GM06990 (cell line): ENCODE measurements around the gene RBM23.
"Not testable (repeated sequence)": the region's sequence is repeated elsewhere in the genome, so short reads cannot be mapped to it uniquely, and the experiment has no call there.

Experiments used
- DNase-seq: peaks from one replicate; pipeline ENCODE4 v3.0.0-alpha.2; 2011; ENCODE audit not compliant: insufficient read length; ENCODE audit errors: extremely low read depth
- H3K27me3 ChIP-seq: replicated peaks from 2 replicates; pipeline ENCODE4 v1.6.0; 2011; ENCODE audit warnings: low read length; ENCODE audit not compliant: control insufficient read depth, insufficient read depth
- H3K36me3 ChIP-seq: 2 replicates; pipeline ENCODE4 v1.5.1; 2011; ENCODE audit warnings: low read length; ENCODE audit not compliant: control insufficient read depth, insufficient read depth
- H3K4me3 ChIP-seq: replicated peaks from 2 replicates; pipeline ENCODE4 v1.5.1; 2011; ENCODE audit warnings: low read depth, mild to moderate bottlenecking, control low read depth, low read length
- CTCF ChIP-seq: IDR thresholded peaks from 2 replicates; pipeline ENCODE4 v1.5.1; 2011; ENCODE audit warnings: low read length, control low read depth, mild to moderate bottlenecking, inconsistent platforms; ENCODE audit not compliant: insufficient read depth, poor library complexity, severe bottlenecking

The RBM23 gene

GRCh38 chr14:22861651-22862050 lies 57.3 kb downstream of the RBM23 start:
- no peaks in the 10 kb centered on the region for H3K36me3 ChIP-seq
- H3K27me3 ChIP-seq, result no peaks in the 10 kb centered on the region
- no peak for DNase-seq
- no peak overlapping the region for H3K4me3 ChIP-seq
- TF ChIP-seq CTCF, result no peak

GRCh38 chr14:22860377-22860776 lies 58.6 kb downstream of the RBM23 start:
- H3K27me3 ChIP-seq, H3K36me3 ChIP-seq, H3K4me3 ChIP-seq, DNase-seq: not testable (repeated sequence)

- no peak overlapping the region for H3K4me3 ChIP-seq
- H3K27me3 ChIP-seq, result no peaks in the 10 kb centered on the region
- no peak for TF ChIP-seq CTCF
- H3K36me3 ChIP-seq, result no peaks in the 10 kb centered on the region
- DNase-seq, result no peak
These were observed 62.5 kb downstream of the RBM23 start for GRCh38 chr14:22856428-22856827.

- H3K36me3 ChIP-seq, result no peaks in the 10 kb centered on the region
- DNase-seq, result no peak
- no peak overlapping the region for H3K4me3 ChIP-seq
- H3K27me3 ChIP-seq, result no peaks in the 10 kb centered on the region
- TF ChIP-seq CTCF, result no peak
These were observed 63.8 kb downstream of the RBM23 start for GRCh38 chr14:22854963-22855724.

- H3K27me3 ChIP-seq, H3K36me3 ChIP-seq, H3K4me3 ChIP-seq, DNase-seq: not testable (repeated sequence)
These were observed 64.7 kb downstream of the RBM23 start for GRCh38 chr14:22854296-22854695.

GRCh38 chr14:22852940-22853767 lies 65.8 kb downstream of the RBM23 start:
- peak; percentile 89 for TF ChIP-seq CTCF

More at GRCh38 chr14:22852940-22853767, 65.8 kb downstream of the RBM23 start:
- Histone ChIP-seq H3K36me3 (no peaks in the 10 kb centered on the region), H3K4me3 (peak overlapping the region; percentile 57), H3K27me3 (no peaks in the 10 kb centered on the region)
- DNase-seq, result peak; percentile 80
